PC-3 (cell line): ENCODE data around the gene PLRG1. TPM values are rescaled to one million over a fixed set of nuclear protein-coding genes. Genes with fewer than 3 reads are reported as not detected.
A peak's percentile ranks its signal among the peaks of the same experiment; 100 is the strongest.

ENCODE experiments used
- ATAC-seq: fragments of 200-7000 bp; cut with Tn5 transposase; 2 replicates; pipeline ENCODE4 v1.9.1; 2020; ENCODE audit warnings: mild to moderate bottlenecking, moderate library complexity
- BruUV-seq: library from RNA; stranded (reverse); fragments of 400-500 nt; replicated peaks from 2 replicates; lab custom pipeline; 2021; lab: Mats Ljungman, UMichigan
- CTCF ChIA-PET: fragments of 300-600 bp; sonication (Branson Sonifier 250); formaldehyde crosslinking; loops from one replicate; lab custom pipeline; 2022; ENCODE audit warnings: antibody characterized with exemption; lab: Charles Lee
- POLR2A ChIA-PET: fragments of 300-600 bp; sonication (Branson Sonifier 250); formaldehyde crosslinking; loops from one replicate; lab custom pipeline; 2022; ENCODE audit warnings: antibody characterized with exemption; ENCODE audit not compliant: unreplicated experiment; lab: Charles Lee
- DNase-seq: peaks from one replicate; pipeline ENCODE4 v3.0.0-alpha.2; 2015
- H2AFZ ChIP-seq: fragments of 300-600 bp; sonication (generic); 2 replicates; pipeline ENCODE4 v1.6.0; 2016; ENCODE audit warnings: antibody characterized with exemption, low read length
- H3F3A ChIP-seq: fragments of 300-600 bp; sonication (generic); one replicate; pipeline ENCODE4 v1.6.0; 2017; ENCODE audit warnings: antibody characterized with exemption, low read length, control low read depth, mild to moderate bottlenecking; ENCODE audit not compliant: unreplicated experiment
- H3K27ac ChIP-seq: fragments of 300-600 bp; sonication (generic); 2 replicates; pipeline ENCODE4 v1.5.1; 2016; ENCODE audit warnings: mild to moderate bottlenecking, low read length
- H3K27me3 ChIP-seq: fragments of 300-600 bp; sonication (generic); 2 replicates; pipeline ENCODE4 v1.6.1; 2016; ENCODE audit warnings: low read length, mixed read lengths
- H3K36me3 ChIP-seq: fragments of 300-600 bp; sonication (generic); 2 replicates; pipeline ENCODE4 v1.6.1; 2016; ENCODE audit warnings: low read depth, mixed run types, low read length, mixed read lengths
- H3K4me1 ChIP-seq: fragments of 300-600 bp; sonication (generic); 2 replicates; pipeline ENCODE4 v1.5.1; 2016; ENCODE audit warnings: low read length; ENCODE audit not compliant: insufficient read depth
- H3K4me2 ChIP-seq: fragments of 300-600 bp; sonication (generic); 2 replicates; pipeline ENCODE4 v1.6.0; 2016; ENCODE audit warnings: low read length
- H3K4me3 ChIP-seq: fragments of 300-600 bp; sonication (generic); 2 replicates; pipeline ENCODE4 v1.5.1; 2016; ENCODE audit warnings: mild to moderate bottlenecking, low read length, mixed read lengths
- H3K79me2 ChIP-seq: fragments of 300-600 bp; sonication (generic); 2 replicates; pipeline ENCODE4 v1.6.1; 2017; ENCODE audit warnings: low read length, mixed read lengths
- H3K9ac ChIP-seq: fragments of 300-600 bp; sonication (generic); 2 replicates; pipeline ENCODE4 v1.6.0; 2016; ENCODE audit warnings: mild to moderate bottlenecking, low read length
- H3K9me2 ChIP-seq: fragments of 300-600 bp; sonication (generic); replicated peaks from 2 replicates; pipeline ENCODE4 v1.6.1; 2016; ENCODE audit warnings: mixed run types, low read length, mixed read lengths
- H3K9me3 ChIP-seq: fragments of 300-600 bp; sonication (generic); 2 replicates; pipeline ENCODE4 v1.6.1; 2016; ENCODE audit warnings: low read length, mixed read lengths
- H4K20me1 ChIP-seq: fragments of 300-600 bp; sonication (generic); 2 replicates; pipeline ENCODE4 v1.6.1; 2016; ENCODE audit warnings: low read length, mixed read lengths
- CTCF ChIP-seq: fragments of 300-600 bp; sonication (generic); conservative IDR thresholded peaks from 2 replicates; pipeline ENCODE4 v1.5.1; 2017; ENCODE audit warnings: antibody characterized with exemption, low read depth, mild to moderate bottlenecking, low read length
- EZH2 ChIP-seq: fragments of 300-600 bp; sonication (generic); IDR thresholded peaks from one replicate; pipeline ENCODE4 v1.6.1; 2017; ENCODE audit warnings: antibody characterized with exemption, mild to moderate bottlenecking, low read length; ENCODE audit not compliant: unreplicated experiment
- EZH2phosphoT487 ChIP-seq: fragments of 300-600 bp; sonication (generic); IDR thresholded peaks from 2 replicates; pipeline ENCODE4 v1.6.1; 2018; ENCODE audit warnings: mild to moderate bottlenecking, antibody characterized with exemption, low read length, borderline replicate concordance
- intact Hi-C: fragments of 100-400 bp; cut with micrococcal nuclease; formaldehyde crosslinking; loops from 2 replicates; pipeline ENCODE4 v1.9.0; 2023
- total RNA-seq: library from RNA; depleted of rRNA; stranded (reverse); fragments of >200 nt; gene quantifications from 2 replicates; pipeline ENCODE4 v1.2.3, GENCODE V29; 2014

The PLRG1 gene
- total RNA-seq, 1 experiment from 2014 or later = 51.7 TPM

- Histone ChIP-seq H3K27me3 (no peaks in the 10 kb centered on the region), H2AFZ (no peak overlapping the region), H3K36me3 (no peaks in the 10 kb centered on the region), H3K9me2 (no peaks in the 10 kb centered on the region), H3K4me1 (peaks cover 87% of the 10 kb centered on the region), H3K27ac (peak overlapping the region; percentile 71), H3K79me2 (no peaks in the 10 kb centered on the region), H3F3A (peaks cover 3% of the 10 kb centered on the region), H4K20me1 (no peaks in the 10 kb centered on the region), H3K9ac (no peak overlapping the region; the same call in 1 of the 2 replicates), H3K9me3 (no peaks in the 10 kb centered on the region), H3K4me3 (no peak overlapping the region), H3K4me2 (peak overlapping the region; percentile 49)
- POLR2A ChIA-PET = no interaction called here
- no TSS peak for BruUV-seq
- CTCF ChIA-PET = interaction anchor here (0.6 kb wide), 1 partner anchor 55 kb away, joined by 3 read pairs; no protein-coding TSS in a partner anchor
- intact Hi-C loops = no loop called here
- DNase-seq = peak; percentile 87
- peak; percentile 14; the same call in 1 of the 2 replicates for ATAC-seq
- TF ChIP-seq EZH2phosphoT487 (no peak), EZH2 (no peak), CTCF (no peak)
Observed at GRCh38 chr4:154564311-154564710, 14.1 kb upstream of the PLRG1 start.

GRCh38 chr4:154562697-154563254 is 12.6 kb upstream of the PLRG1 start, which contains the start of gene FGB:
FGB (plus strand) TSS chr4:154563011; CDS start chr4:154563019, 8 bp downstream.
- Histone ChIP-seq H3K9ac (peak within 1 kb of the TSS; percentile 23; the same call in 1 of the 2 replicates), H3K9me3 (no peaks in the 10 kb centered on the region), H3K4me3 (no peak within 1 kb of the TSS), H3K27ac (peak within 1 kb of the TSS; percentile 71), H3K9me2 (no peaks in the 10 kb centered on the region), H3K4me1 (peaks cover 71% of the 10 kb centered on the region), H3K4me2 (peak within 1 kb of the TSS; percentile 55), H3F3A (peaks cover 3% of the 10 kb centered on the region), H3K79me2 (no peaks in the 10 kb centered on the region), H3K27me3 (no peaks in the 10 kb centered on the region), H3K36me3 (no peaks in the 10 kb centered on the region), H2AFZ (no peak within 1 kb of the TSS), H4K20me1 (no peaks in the 10 kb centered on the region)
- ATAC-seq (no peak), DNase-seq (peak; percentile 7)
- BruUV-seq = no TSS peak
- CTCF ChIA-PET = interaction anchor here (0.6 to 1.4 kb wide), 2 partner anchors 10 to 56 kb away, joined by 3 to 6 read pairs; no protein-coding TSS in a partner anchor
- POLR2A ChIA-PET = no interaction called here
- intact Hi-C loops = no loop called here
- TF ChIP-seq CTCF (no peak), EZH2 (no peak), EZH2phosphoT487 (no peak)

- Histone ChIP-seq H3K36me3 (no peaks in the 10 kb centered on the region), H3K9me2 (no peaks in the 10 kb centered on the region), H3K79me2 (no peaks in the 10 kb centered on the region), H3K4me3 (peak overlapping the region; percentile 11; the same call in 1 of the 2 replicates), H3K27me3 (no peaks in the 10 kb centered on the region), H3K27ac (peak overlapping the region; percentile 22), H3K4me1 (peaks cover 54% of the 10 kb centered on the region), H3K4me2 (peak overlapping the region; percentile 57), H3K9me3 (no peaks in the 10 kb centered on the region), H4K20me1 (no peaks in the 10 kb centered on the region), H3F3A (peaks cover 3% of the 10 kb centered on the region), H3K9ac (no peak overlapping the region), H2AFZ (no peak overlapping the region)
- intact Hi-C loops = no loop called here
- ChIA-PET CTCF (no interaction called here), POLR2A (no interaction called here)
- BruUV-seq = no TSS peak
- TF ChIP-seq EZH2 (no peak), EZH2phosphoT487 (no peak), CTCF (no peak)
- DNase-seq = peak; percentile 75
- ATAC-seq = peak; percentile 49; the same call in 1 of the 2 replicates
Observed at GRCh38 chr4:154560824-154561231, 10.6 kb upstream of the PLRG1 start.
